ENCODE measurements around the gene METTL16. TPM values are rescaled to one million over a fixed set of nuclear protein-coding genes. Genes with fewer than 3 reads are reported as not detected.

Gene METTL16
- total RNA-seq, 1 experiment from 2014 or later = 28.6 TPM

GRCh38 chr17:2474371-2474770, 37.3 kb downstream of the METTL16 start:
- CTCF ChIA-PET = no interaction called here
- BruUV-seq (replicated peaks) = no TSS peak
- intact Hi-C loops (cut with micrococcal nuclease; ENCODE audit: unreplicated experiment) = no loop called here
- Mint-ChIP-seq H3K4me3 (ENCODE audit: low read depth, unreplicated experiment) (no peak overlapping the region), H3K27me3 (ENCODE audit: unreplicated experiment) (no peaks in the 10 kb centered on the region), H3K27ac (ENCODE audit: unreplicated experiment) (no peak overlapping the region), H3K9me3 (ENCODE audit: low read depth, unreplicated experiment) (no peaks in the 10 kb centered on the region), H3K4me1 (ENCODE audit: low read depth, unreplicated experiment) (no peaks in the 10 kb centered on the region), H3K36me3 (ENCODE audit: insufficient read depth, unreplicated experiment) (peaks cover 15% of the 10 kb centered on the region)
- TF ChIP-seq CTCF (IDR thresholded peaks at IDR 0.05; ENCODE audit: unreplicated experiment) = no peak
- no peak for DNase-seq

DNA sequence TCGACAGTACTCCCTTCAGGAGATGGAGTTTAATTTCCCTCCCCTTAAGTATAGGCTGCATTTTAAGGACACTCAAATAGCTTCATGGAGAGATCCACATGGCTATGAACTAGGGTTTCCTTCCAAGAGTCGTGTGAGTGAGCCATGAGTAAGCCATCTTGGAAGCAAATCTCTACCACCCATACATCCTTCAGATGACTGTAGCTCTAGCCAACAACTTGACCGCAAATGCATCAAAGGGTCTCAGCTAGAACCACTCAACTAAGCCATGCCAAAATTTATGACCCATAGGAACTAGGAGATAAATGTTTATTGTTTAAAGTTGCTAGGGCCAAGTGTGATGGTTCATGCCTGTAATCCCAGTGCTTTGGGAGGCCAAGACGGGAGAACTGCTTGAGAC, 43.4 kb downstream of the METTL16 start:
- intact Hi-C loops (cut with micrococcal nuclease; ENCODE audit: unreplicated experiment) = no loop called here
- Mint-ChIP-seq H3K27ac (ENCODE audit: unreplicated experiment) (no peak overlapping the region), H3K27me3 (ENCODE audit: unreplicated experiment) (no peaks in the 10 kb centered on the region), H3K4me1 (ENCODE audit: low read depth, unreplicated experiment) (no peaks in the 10 kb centered on the region), H3K4me3 (ENCODE audit: low read depth, unreplicated experiment) (no peak overlapping the region), H3K9me3 (ENCODE audit: low read depth, unreplicated experiment) (no peaks in the 10 kb centered on the region), H3K36me3 (ENCODE audit: insufficient read depth, unreplicated experiment) (peaks cover 17% of the 10 kb centered on the region)
- CTCF ChIA-PET = no interaction called here
- TF ChIP-seq CTCF (IDR thresholded peaks at IDR 0.05; ENCODE audit: unreplicated experiment) = no peak
- no peak for DNase-seq
- BruUV-seq (replicated peaks) = no TSS peak

DNA sequence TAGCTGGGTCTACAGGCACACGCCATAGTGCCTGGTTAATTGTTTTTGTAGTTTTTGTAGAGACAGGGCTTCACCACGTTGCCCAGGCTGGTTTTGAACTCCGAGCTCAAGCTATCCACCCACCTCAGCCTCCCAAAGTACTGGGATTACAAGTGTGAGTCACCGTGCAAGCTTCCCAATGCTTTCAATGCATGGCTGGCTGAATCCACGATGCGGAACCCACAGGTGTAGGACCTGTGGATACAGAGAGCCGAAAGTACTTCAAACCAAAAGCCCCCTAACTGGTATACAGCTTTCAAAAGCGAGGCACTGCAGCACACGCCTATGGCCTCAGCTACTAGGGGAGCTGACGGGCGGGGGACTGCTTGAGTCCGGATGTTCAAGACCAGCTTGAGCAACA, 44.8 kb downstream of the METTL16 start:
- no TSS peak for BruUV-seq (replicated peaks)
- CTCF ChIA-PET = no interaction called here
- no peak for DNase-seq
- Mint-ChIP-seq H3K4me3 (ENCODE audit: low read depth, unreplicated experiment) (no peak overlapping the region), H3K4me1 (ENCODE audit: low read depth, unreplicated experiment) (no peaks in the 10 kb centered on the region), H3K27ac (ENCODE audit: unreplicated experiment) (no peak overlapping the region), H3K36me3 (ENCODE audit: insufficient read depth, unreplicated experiment) (peaks cover 20% of the 10 kb centered on the region), H3K9me3 (ENCODE audit: low read depth, unreplicated experiment) (no peaks in the 10 kb centered on the region), H3K27me3 (ENCODE audit: unreplicated experiment) (no peaks in the 10 kb centered on the region)
- intact Hi-C loops (cut with micrococcal nuclease; ENCODE audit: unreplicated experiment) = no loop called here
- TF ChIP-seq CTCF (IDR thresholded peaks at IDR 0.05; ENCODE audit: unreplicated experiment) = no peak

DNA sequence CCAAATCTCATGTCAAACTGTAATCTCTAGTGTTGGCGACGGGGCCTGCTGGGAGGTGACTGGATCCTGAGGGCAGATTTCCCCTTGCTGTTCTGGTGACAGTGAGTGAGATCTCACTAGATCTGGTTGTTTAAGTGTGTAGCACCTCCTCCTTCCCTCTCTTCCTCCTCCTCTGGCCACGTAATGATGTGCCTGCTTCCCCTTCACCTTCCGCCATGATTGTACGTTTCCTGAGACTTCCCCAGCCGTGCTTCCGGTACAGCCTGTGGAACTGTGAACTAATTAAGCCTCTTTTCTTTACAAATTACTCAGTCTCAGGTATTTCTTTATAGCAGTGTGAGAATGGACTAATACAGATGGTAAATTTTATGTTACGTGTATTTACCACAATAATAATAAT, 49.2 kb downstream of the METTL16 start:
- intact Hi-C loops (cut with micrococcal nuclease; ENCODE audit: unreplicated experiment) = no loop called here
- H3K9me3 Mint-ChIP-seq (ENCODE audit: low read depth, unreplicated experiment) = no peaks in the 10 kb centered on the region
- no peaks in the 10 kb centered on the region for H3K4me1 Mint-ChIP-seq (ENCODE audit: low read depth, unreplicated experiment)
- peaks cover 23% of the 10 kb centered on the region for H3K36me3 Mint-ChIP-seq (ENCODE audit: insufficient read depth, unreplicated experiment)
- DNase-seq = no peak
- no peak overlapping the region for H3K27ac Mint-ChIP-seq (ENCODE audit: unreplicated experiment)
- no TSS peak for BruUV-seq (replicated peaks)
- no peak for TF ChIP-seq CTCF (IDR thresholded peaks at IDR 0.05; ENCODE audit: unreplicated experiment)
- CTCF ChIA-PET = no interaction called here
- no peaks in the 10 kb centered on the region for H3K27me3 Mint-ChIP-seq (ENCODE audit: unreplicated experiment)
- no peak overlapping the region for H3K4me3 Mint-ChIP-seq (ENCODE audit: low read depth, unreplicated experiment)

GRCh38 chr17:2459917-2460271, 51.8 kb downstream of the METTL16 start:
- intact Hi-C loops (cut with micrococcal nuclease; ENCODE audit: unreplicated experiment) = no loop called here
- H3K36me3 Mint-ChIP-seq (ENCODE audit: insufficient read depth, unreplicated experiment) = peaks cover 23% of the 10 kb centered on the region

More at GRCh38 chr17:2459917-2460271, 51.8 kb downstream of the METTL16 start:
- no peak for DNase-seq
- Mint-ChIP-seq H3K4me1 (ENCODE audit: low read depth, unreplicated experiment) (no peaks in the 10 kb centered on the region), H3K4me3 (ENCODE audit: low read depth, unreplicated experiment) (no peak overlapping the region), H3K27me3 (ENCODE audit: unreplicated experiment) (no peaks in the 10 kb centered on the region), H3K27ac (ENCODE audit: unreplicated experiment) (no peak overlapping the region), H3K9me3 (ENCODE audit: low read depth, unreplicated experiment) (no peaks in the 10 kb centered on the region)
- TF ChIP-seq CTCF (IDR thresholded peaks at IDR 0.05; ENCODE audit: unreplicated experiment) = no peak
- BruUV-seq (replicated peaks) = no TSS peak
- CTCF ChIA-PET = no interaction called here
